HFFc6 (cell line): ENCODE results near the gene ALPI. TPM values are rescaled to one million over a fixed set of nuclear protein-coding genes. Genes with fewer than 3 reads are reported as not detected.

Experiments
- DNase-seq: peaks from one replicate; pipeline ENCODE4 v3.0.0-alpha.2; 2018
- H3K27ac Mint-ChIP-seq: 2 replicates; pipeline ENCODE4 v1.8.0; 2020; ENCODE audit warnings: mild to moderate bottlenecking, mixed read lengths
- H3K27me3 Mint-ChIP-seq: 2 replicates; pipeline ENCODE4 v1.8.0; 2021; ENCODE audit warnings: mild to moderate bottlenecking, moderate library complexity, mixed read lengths; ENCODE audit not compliant: insufficient read depth
- H3K36me3 Mint-ChIP-seq: 2 replicates; pipeline ENCODE4 v1.8.0; 2021; ENCODE audit warnings: low read depth, mixed read lengths
- H3K4me1 Mint-ChIP-seq: 2 replicates; pipeline ENCODE4 v1.8.0; 2020; ENCODE audit warnings: low read depth, mixed read lengths
- H3K4me3 Mint-ChIP-seq: 2 replicates; pipeline ENCODE4 v1.8.0; 2020; ENCODE audit warnings: mild to moderate bottlenecking, moderate library complexity, mixed read lengths
- H3K9me3 Mint-ChIP-seq: 2 replicates; pipeline ENCODE4 v1.8.0; 2020; ENCODE audit warnings: mild to moderate bottlenecking, mixed read lengths
- total RNA-seq, 6 experiments: library from RNA; stranded (reverse); fragmentation: NEBNext Ultra II Directional; extraction: Animal tissue kit (Norgen Biotek cat#: 25700); gene quantifications; 2 replicates in 1 of 6; 3 replicates in 5 of 6; pipeline ENCODE4 v1.2.3, GENCODE V29; 2021
- TF ChIP-seq, protein P1 (sequence below): fragments of 200-600 bp; sonication (generic); IDR thresholded peaks from 2 replicates; pipeline ENCODE4 v1.5.0; 2021; ENCODE audit warnings: antibody characterized with exemption, mild to moderate bottlenecking

The ALPI gene
- total RNA-seq, 6 experiments from 2014 or later = not detected

DNA sequence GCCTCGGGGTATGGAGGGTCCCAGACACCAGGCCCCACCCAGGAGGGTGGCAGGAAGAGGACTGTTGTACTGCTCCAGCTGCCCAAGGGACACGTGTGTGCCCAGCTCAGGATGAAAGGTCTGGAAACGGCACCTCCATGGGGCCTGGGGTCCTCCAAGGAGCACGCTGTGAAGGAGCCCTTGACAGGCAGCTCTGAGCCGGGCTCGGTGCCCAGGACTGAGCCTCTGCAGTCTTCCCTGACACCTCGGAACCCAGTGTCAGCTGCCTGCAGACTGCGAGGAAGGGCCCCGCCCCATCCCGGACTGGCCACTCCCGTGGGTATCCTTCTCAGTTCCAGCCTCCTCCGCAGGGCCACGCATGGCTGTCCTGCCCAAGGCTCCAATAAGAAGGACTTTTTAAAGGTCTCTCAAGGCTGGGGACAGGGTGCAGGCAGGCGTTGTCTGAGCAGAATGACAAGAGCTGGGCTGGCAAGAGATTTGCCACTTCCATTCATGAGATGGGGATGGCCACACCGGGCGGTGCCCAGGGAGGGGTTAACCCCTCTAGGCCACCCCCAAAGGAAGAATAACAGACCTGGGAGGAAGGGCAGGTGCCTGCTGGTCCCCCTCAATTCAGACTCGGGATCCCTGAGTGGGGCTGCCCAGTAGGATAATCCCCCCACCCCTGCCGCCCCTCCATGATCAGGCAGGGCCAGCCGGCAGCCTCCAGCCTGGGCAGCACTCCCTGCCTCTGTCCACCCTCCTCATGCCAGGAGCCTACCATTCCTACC is 22.8 kb downstream of the ALPI start:
- Mint-ChIP-seq H3K4me3 (no peak overlapping the region), H3K36me3 (no peaks in the 10 kb centered on the region), H3K27ac (no peak overlapping the region), H3K4me1 (no peaks in the 10 kb centered on the region), H3K9me3 (no peaks in the 10 kb centered on the region), H3K27me3 (peaks cover 34% of the 10 kb centered on the region)
- DNase-seq = no peak
- TF ChIP-seq, protein P1, sequence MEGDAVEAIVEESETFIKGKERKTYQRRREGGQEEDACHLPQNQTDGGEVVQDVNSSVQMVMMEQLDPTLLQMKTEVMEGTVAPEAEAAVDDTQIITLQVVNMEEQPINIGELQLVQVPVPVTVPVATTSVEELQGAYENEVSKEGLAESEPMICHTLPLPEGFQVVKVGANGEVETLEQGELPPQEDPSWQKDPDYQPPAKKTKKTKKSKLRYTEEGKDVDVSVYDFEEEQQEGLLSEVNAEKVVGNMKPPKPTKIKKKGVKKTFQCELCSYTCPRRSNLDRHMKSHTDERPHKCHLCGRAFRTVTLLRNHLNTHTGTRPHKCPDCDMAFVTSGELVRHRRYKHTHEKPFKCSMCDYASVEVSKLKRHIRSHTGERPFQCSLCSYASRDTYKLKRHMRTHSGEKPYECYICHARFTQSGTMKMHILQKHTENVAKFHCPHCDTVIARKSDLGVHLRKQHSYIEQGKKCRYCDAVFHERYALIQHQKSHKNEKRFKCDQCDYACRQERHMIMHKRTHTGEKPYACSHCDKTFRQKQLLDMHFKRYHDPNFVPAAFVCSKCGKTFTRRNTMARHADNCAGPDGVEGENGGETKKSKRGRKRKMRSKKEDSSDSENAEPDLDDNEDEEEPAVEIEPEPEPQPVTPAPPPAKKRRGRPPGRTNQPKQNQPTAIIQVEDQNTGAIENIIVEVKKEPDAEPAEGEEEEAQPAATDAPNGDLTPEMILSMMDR = no peak

DNA sequence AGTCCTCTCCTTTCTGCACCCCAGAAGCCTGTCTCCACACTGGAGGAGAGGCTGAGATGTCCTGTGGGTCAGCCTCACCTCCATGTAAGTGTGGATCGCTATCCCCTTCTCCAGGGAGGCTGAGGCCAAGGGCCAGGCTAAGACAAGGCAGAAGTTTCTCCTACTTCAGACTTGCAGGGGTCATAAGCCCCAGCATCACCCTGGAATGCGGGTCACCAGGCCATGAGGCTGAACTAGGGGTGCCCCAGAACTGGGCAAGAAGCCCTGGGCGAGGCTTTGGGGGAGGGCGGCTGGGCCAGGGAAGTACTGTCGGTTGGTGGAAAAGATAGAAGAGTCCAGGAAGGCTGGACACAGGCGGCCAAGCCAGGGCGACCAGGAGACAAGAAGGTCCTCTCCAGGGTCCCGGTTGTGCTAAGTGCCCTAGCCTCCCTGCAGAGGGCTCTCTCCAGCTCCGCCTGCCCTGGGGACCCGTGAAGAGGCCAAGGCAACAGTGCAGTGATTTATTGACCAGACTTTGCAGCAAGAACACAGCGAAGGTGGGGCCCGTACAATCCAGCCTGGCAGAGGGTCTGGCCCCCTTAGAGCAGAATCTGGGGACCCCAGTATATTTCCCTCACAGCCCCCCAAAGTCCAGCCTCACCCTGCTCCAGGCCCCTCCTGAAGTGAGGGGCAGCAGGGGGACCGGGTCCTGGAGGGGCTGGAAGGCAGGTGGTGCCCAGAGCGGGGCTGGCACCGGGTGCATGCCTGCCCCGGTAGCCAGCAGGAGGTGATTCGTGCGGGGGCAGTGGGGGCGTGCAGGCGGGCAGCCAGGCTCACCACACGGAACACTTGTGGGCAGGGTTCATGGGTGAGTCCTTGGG is 23.6 kb downstream of the ALPI start:
- DNase-seq = no peak
- no peaks in the 10 kb centered on the region for H3K9me3 Mint-ChIP-seq
- peaks cover 30% of the 10 kb centered on the region for H3K27me3 Mint-ChIP-seq
- TF ChIP-seq, protein P1 = no peak
- H3K4me3 Mint-ChIP-seq = no peak overlapping the region
- H3K27ac Mint-ChIP-seq = no peak overlapping the region
- H3K36me3 Mint-ChIP-seq = no peaks in the 10 kb centered on the region
- no peaks in the 10 kb centered on the region for H3K4me1 Mint-ChIP-seq

DNA sequence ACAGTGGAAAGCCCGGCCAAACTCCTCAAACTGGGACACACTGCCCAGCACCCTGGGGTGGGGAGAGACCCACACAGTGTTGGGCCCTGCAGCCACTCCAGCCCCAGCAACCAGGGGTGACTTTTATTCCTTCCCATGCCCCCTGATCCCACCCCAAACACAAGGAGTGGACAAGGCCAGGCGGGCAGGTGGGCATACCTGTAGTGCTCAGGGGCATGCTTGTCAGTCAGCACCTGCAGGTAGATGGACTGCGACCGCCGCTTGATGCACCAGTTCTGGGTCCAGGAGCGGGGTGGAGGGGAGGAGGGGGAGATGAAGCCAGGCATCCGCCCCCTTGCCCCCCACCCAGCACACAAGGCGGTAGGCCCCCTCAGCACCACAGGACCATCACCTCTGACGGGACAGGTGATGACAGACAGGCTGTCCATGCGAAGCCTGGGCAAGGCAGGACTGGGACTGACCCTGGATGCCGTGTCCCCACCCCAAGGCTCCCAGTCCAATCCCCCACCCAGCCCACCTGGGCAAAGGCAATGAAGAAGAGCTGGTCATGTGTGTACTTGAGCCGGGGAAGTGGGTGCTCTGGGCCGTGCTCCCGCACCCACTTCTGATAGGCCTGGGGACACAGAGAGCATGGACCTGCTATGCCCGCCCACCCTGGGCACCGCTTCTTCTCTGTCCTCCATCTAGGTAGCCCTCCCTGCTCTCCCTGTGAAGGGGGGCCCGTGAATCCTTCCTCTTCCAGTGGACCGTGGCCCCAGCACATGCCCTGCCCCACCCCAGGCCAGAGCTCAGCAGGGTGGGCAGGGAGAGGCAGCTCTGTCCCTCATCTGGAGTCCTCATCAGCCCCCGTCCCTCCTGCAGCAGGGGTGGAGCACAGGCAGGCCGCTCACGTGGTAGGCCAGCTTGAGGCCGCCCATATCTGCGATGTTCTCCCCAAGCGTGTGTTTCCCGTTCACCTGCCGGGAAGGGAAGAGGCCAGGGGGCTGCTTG is 24.5 kb downstream of the ALPI start:
- TF ChIP-seq, protein P1 = no peak
- Mint-ChIP-seq H3K9me3 (no peaks in the 10 kb centered on the region), H3K27ac (no peak overlapping the region), H3K4me3 (no peak overlapping the region), H3K27me3 (peaks cover 35% of the 10 kb centered on the region), H3K36me3 (no peaks in the 10 kb centered on the region), H3K4me1 (no peaks in the 10 kb centered on the region)
- no peak for DNase-seq

DNA sequence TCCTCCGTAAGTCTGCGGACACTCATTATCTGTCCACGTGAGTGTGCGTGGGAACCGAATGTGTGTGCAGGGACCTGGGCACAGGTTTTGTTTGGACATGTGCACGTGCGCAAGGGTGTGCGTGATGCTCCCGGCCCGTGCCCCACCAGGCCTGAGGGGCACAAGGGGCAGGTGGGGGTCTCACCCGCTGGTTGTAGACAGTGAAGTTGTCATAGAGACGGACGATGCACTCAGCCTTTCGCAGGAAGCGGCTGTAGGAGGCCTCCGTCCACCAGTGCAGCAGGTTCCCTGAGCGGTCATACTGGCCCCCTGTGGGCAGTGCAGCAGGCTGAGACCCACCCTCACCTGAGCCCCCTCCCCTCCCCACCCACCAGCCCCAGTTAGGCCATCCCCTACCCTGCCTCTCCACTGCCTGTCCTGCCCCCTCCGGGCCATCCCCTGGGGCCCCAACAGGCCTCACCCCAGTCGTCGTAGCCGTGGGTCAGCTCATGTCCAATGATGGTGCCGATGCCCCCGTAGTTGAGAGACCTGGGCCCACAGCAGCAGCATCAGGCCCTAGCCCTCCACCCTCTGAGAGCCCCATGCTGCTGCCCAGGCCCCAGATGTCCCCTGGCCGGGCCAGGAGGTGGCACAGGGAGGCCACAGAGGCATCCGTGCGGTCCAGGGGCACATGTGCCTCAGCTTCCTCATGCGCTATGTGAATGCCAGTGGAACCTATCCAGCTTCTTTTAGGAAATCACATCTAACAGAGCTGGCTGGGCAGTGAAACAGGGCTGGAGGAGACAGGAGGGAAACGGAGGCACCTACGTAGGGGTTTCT is 25.6 kb downstream of the ALPI start:
- Mint-ChIP-seq H3K9me3 (no peaks in the 10 kb centered on the region), H3K4me3 (no peak overlapping the region), H3K27ac (no peak overlapping the region), H3K36me3 (no peaks in the 10 kb centered on the region), H3K27me3 (peaks cover 31% of the 10 kb centered on the region), H3K4me1 (no peaks in the 10 kb centered on the region)
- no peak for DNase-seq
- TF ChIP-seq, protein P1 = no peak
